Heart left ventricle (tissue), 16 donors: ENCODE measurements around the gene MVB12B. TPM values are rescaled to one million over a fixed set of nuclear protein-coding genes. Genes with fewer than 3 reads are reported as not detected.

Experiments used
- ATAC-seq, 4 donors: fragments of 200-7000 bp; cut with Tn5 transposase; one replicate each; pipeline ENCODE4 v1.9.1; 2020 to 2022; ENCODE audit warnings: moderate library complexity in 4 of 4, mild to moderate bottlenecking in 3 of 4, moderate number of reproducible peaks in 1 of 4
- DNase-seq, 5 donors: peaks; one replicate each; pipeline ENCODE4 v3.0.0-alpha.2; 2020
- H3K27ac ChIP-seq, 12 donors: fragments of 200-600 bp; sonication (generic) in 4 of 12; one replicate each; pipeline versions ENCODE4 v1.5.0 to v1.8.0; 2016 to 2022; ENCODE audit warnings: mild to moderate bottlenecking in 2 of 12
- H3K27me3 ChIP-seq, 9 donors: fragments of 200-600 bp; sonication (generic) in 2 of 9; one replicate each; pipeline versions ENCODE4 v1.5.1 to v1.8.0; 2016 to 2022; ENCODE audit warnings: mild to moderate bottlenecking in 3 of 9
- H3K36me3 ChIP-seq, 9 donors: fragments of 200-600 bp; sonication (generic) in 2 of 9; one replicate each; pipeline versions ENCODE4 v1.5.0 to v1.8.0; 2018 to 2022; ENCODE audit warnings: mild to moderate bottlenecking in 2 of 9
- H3K4me1 ChIP-seq, 12 donors: fragments of 200-600 bp; sonication (generic) in 4 of 12; one replicate each; pipeline versions ENCODE4 v1.5.0 to v1.8.0; 2016 to 2022; ENCODE audit warnings: mild to moderate bottlenecking in 3 of 12
- H3K4me3 ChIP-seq, 12 donors: fragments of 200-600 bp; sonication (generic) in 4 of 12; one replicate each; pipeline versions ENCODE4 v1.5.0 to v1.8.0; 2017 to 2022; ENCODE audit warnings: mild to moderate bottlenecking in 9 of 12, moderate library complexity in 4 of 12
- H3K9me3 ChIP-seq, 12 donors: fragments of 200-600 bp; sonication (generic) in 4 of 12; one replicate each; pipeline versions ENCODE4 v1.5.0 to v1.8.0; 2016 to 2022; ENCODE audit warnings: mild to moderate bottlenecking in 1 of 12
- CTCF ChIP-seq, 12 donors: fragments of 200-600 bp; sonication (generic) in 4 of 12; IDR thresholded peaks; one replicate each; pipeline versions ENCODE4 v1.5.0 to v1.8.0; 2018 to 2022; ENCODE audit warnings: antibody characterized with exemption in 12 of 12, mild to moderate bottlenecking in 5 of 12
- POLR2A ChIP-seq, 2 donors: fragments of 450-650 bp; IDR thresholded peaks; one replicate each; pipeline ENCODE4 v1.6.1; 2017; ENCODE audit warnings: antibody characterized with exemption in 2 of 2, mild to moderate bottlenecking in 2 of 2, moderate library complexity in 2 of 2
- WGBS, 4 donors: extraction: QIAGEN DNeasy Blood & Tissue Kit in 2 of 4; methylation state at CpG; one replicate each; pipeline versions ENCODE4 v1.1.5 to v1.1.7; 2013 to 2018; 5-methylcytosine and 5-hydroxymethylcytosine counted together
- intact Hi-C, 10 donors: fragments of 100-400 bp; cut with DNase I; formaldehyde crosslinking; loops; one replicate each; pipeline versions ENCODE4 v1.11.1 to v1.14.2; 2022
- polyA plus RNA-seq, 2 donors: library from polyadenylated mRNA; stranded (reverse); fragments of 200-250 nt; gene quantifications; one replicate each; pipeline ENCODE4 v1.2.3, GENCODE V29; 2013
- total RNA-seq, 9 donors: library from RNA; depleted of rRNA in 2 of 9; stranded (reverse); fragments of >200 nt in 2 of 9; fragmentation: NEBNext Ultra II Directional in 3 of 9; extraction: Animal tissue kit (Norgen Biotek cat#: 25700) in 3 of 9; gene quantifications; one replicate each; pipeline versions ENCODE4 v1.1.0 to v1.2.4, GENCODE V29; 2016 to 2023
- donor health status: ischemic (EF 13 %, LVEDD 7.1; RV severe dilation, severe dysfunction).
- donor health status: healthy with polysubstance abuse.
- donor health status: DM: no; HTN: yes; CAD: no.
- donor health status: DM: no; HTN: no; CAD: no.
- donor health status: ischemic (EF 25% LVEDD 6.9; RV normal size, moderate dysfunction).
- donor health status: ischemic (EF 25% LVEDD 5.7; RV mildly dilated, moderate dysfunction).
- donor health status: healthy.
- donor health status: DM: yes; HTN: yes; CAD: no.
- donor health status: ischemic (EF 35%, LVEDD 5.7; RV mildly dilated, moderate dysfunction).
- donor health status: nonischemic (EF 11% LVEDD 7.7; RV severe dilation, severe dysfunction).
- donor health status: DM: yes; HTN: yes; CAD: no.
- donor health status: PGD.
- donor health status: ischemic (EF 29% LVEDD 5.4; RV normal size, mild dysfunction).
- donor health status: nonischemic (EF 23%, LVEDD 6.1; RV moderate dilation, normal function).

Gene MVB12B
- total and polyA plus RNA-seq, 11 donors, result 4.9 to 16.2 (median 11.0) TPM

- 83 to 90% (median 87%) methylated on average over 10 of the region's 10 CpGs for WGBS, 4 donors
- no peaks in the 10 kb centered on the region for H3K9me3 ChIP-seq
- H3K4me1 ChIP-seq, result peaks cover 0 to 6% (median 1%) of the 10 kb centered on the region in 12 donors
- intact Hi-C loops, result loop anchor here (2.0 to 10.0 kb wide), 7 partner anchors 87 to 1085 kb away; no protein-coding TSS in a partner anchor
- no peak for ATAC-seq
- TF ChIP-seq CTCF (IDR thresholded peaks at IDR 0.05) (no peak), POLR2A (IDR thresholded peaks at IDR 0.05) (no peak)
- peaks cover 0 to 6% (median 0%) of the 10 kb centered on the region in 9 donors for H3K36me3 ChIP-seq
- no peaks in the 10 kb centered on the region for H3K27me3 ChIP-seq
- DNase-seq, result no peak
- no peak overlapping the region for H3K4me3 ChIP-seq
- no peak overlapping the region for H3K27ac ChIP-seq
Measured at GRCh38 chr9:126491949-126492348, 165.3 kb downstream of the MVB12B start.

- Histone ChIP-seq H3K4me1 (peaks cover 0 to 9% (median 3%) of the 10 kb centered on the region in 12 donors), H3K27ac (no peak overlapping the region), H3K9me3 (no peaks in the 10 kb centered on the region), H3K27me3 (no peaks in the 10 kb centered on the region), H3K4me3 (no peak overlapping the region), H3K36me3 (peaks cover 0 to 6% (median 0%) of the 10 kb centered on the region in 9 donors)
- intact Hi-C loops, result loop anchor here in 9 of 10 donors (1.0 to 10.0 kb wide), 6 partner anchors 89 to 1087 kb away; no protein-coding TSS in a partner anchor
- DNase-seq (no peak), ATAC-seq (no peak)
- WGBS, 4 donors, result 95 to 98% (median 96%) methylated on average over 6 of the region's 6 CpGs
- TF ChIP-seq CTCF (IDR thresholded peaks at IDR 0.05) (no peak), POLR2A (IDR thresholded peaks at IDR 0.05) (no peak)
Measured at GRCh38 chr9:126494264-126494663, 167.6 kb downstream of the MVB12B start.

DNA sequence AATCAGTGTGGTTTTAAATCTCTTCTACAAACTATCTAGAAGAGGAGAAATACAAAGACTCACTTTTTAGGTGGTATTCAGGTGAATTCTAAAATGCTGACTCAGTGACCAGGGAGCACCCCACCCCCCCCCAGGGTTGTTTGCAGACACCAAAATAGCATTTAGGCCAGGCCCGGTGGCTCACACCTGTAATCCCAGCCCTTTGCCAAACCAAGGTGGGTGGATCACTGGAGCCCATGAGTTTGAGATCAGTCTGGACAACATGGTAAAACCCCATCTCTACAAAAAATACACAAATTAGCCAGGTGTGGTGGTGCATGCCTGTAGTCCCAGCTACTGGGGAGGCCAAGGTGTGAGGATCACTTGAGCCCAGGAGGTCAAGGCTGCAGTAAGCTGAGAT is 168.1 kb downstream of the MVB12B start:
- no peak overlapping the region for H3K27ac ChIP-seq
- H3K36me3 ChIP-seq, result peaks cover 0 to 6% (median 0%) of the 10 kb centered on the region in 9 donors
- no peak for DNase-seq
- H3K4me3 ChIP-seq, result no peak overlapping the region
- 73 to 100% (median 87%) methylated on average over 1 of the region's 1 CpG for WGBS, 4 donors
- no peak for ATAC-seq
- H3K4me1 ChIP-seq, result peaks cover 0 to 14% (median 5%) of the 10 kb centered on the region in 12 donors
- H3K27me3 ChIP-seq, result peaks cover 0 to 3% (median 0%) of the 10 kb centered on the region in 9 donors
- intact Hi-C loops, result loop anchor here in 9 of 10 donors (1.0 to 10.0 kb wide), 7 partner anchors 90 to 1087 kb away; no protein-coding TSS in a partner anchor
- H3K9me3 ChIP-seq, result no peaks in the 10 kb centered on the region
- TF ChIP-seq POLR2A (IDR thresholded peaks at IDR 0.05), result no peak
- TF ChIP-seq CTCF (IDR thresholded peaks at IDR 0.05), result no peak

DNA sequence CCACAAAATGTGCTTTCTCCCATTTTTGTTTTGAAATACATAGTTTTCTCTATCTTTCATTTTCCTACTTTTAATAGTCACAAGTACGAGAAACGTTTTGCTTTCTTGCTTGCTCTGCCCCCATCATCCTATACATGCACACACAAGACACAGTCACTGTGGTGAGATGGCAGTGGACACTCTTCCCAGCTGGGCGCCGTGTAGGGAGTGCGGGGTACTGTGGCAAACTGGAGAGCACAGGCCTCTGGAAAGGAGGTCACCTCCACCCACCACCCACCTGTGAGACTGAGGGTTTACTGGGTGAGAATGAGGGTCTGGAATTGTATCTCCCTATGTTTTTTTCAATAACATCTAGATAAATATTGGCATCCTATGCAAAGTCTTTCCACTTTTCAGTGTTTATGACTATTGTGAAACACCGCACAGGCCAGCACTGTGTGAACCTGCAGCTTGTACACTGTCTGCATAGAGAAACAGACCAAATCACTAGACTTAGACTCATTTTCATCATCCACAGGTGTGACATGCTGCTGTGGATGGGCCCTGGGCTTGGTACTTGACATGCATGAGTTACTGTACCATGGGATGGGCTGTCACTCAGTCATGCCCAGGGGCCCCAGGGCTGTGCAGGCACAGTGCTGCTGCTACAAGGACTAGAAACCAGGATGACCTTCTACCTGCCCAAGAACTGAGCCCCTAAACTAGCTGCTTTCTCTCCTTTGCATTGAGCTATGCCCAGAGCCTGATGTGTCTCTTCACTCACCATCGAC is 169.0 kb downstream of the MVB12B start:
- TF ChIP-seq POLR2A (IDR thresholded peaks at IDR 0.05), result no peak
- TF ChIP-seq CTCF (IDR thresholded peaks at IDR 0.05), result no peak
- Histone ChIP-seq H3K36me3 (peaks cover 0 to 6% (median 0%) of the 10 kb centered on the region in 9 donors), H3K4me3 (no peak overlapping the region), H3K9me3 (no peaks in the 10 kb centered on the region), H3K27me3 (peaks cover 0 to 12% (median 0%) of the 10 kb centered on the region in 9 donors), H3K4me1 (peaks cover 0 to 19% (median 7%) of the 10 kb centered on the region in 12 donors), H3K27ac (no peak overlapping the region)
- ATAC-seq (no peak), DNase-seq (no peak)
- 90 to 94% (median 92%) methylated on average over 7 of the region's 7 CpGs for WGBS, 4 donors
- intact Hi-C loops, result loop anchor here in 3 of 10 donors (5.0 to 10.0 kb wide), 2 partner anchors 91 to 287 kb away; no protein-coding TSS in a partner anchor
